ENCODE measurements around the gene RHOT2.

- TF ChIP-seq CTCF (IDR thresholded peaks at IDR 0.05) (no peak), POLR2A (IDR thresholded peaks at IDR 0.05) (no peak), EP300 (IDR thresholded peaks at IDR 0.05) (no peak)
Measured at GRCh38 chr16:624526-625070, 43.3 kb upstream of the RHOT2 start.
